ENCODE data around the gene SLC22A23. TPM values are rescaled to one million over a fixed set of nuclear protein-coding genes. Genes with fewer than 3 reads are reported as not detected.

SLC22A23 gene
- total RNA-seq, 1 donor from 2014 or later: 19.2 TPM

- Histone ChIP-seq H3K27ac (no peak overlapping the region), H3K9me3 (no peaks in the 10 kb centered on the region), H3K4me1 (peaks cover 9% of the 10 kb centered on the region), H3K27me3 (no peaks in the 10 kb centered on the region), H3K4me3 (no peak overlapping the region), H3K36me3 (no peaks in the 10 kb centered on the region)
- ATAC-seq (no peak), DNase-seq (no peak)
- intact Hi-C loops (cut with DNase I): no loop called here
- no peak for TF ChIP-seq CTCF (IDR thresholded peaks at IDR 0.05)
Observed at GRCh38 chr6:3417473-3417872, 39.4 kb downstream of the SLC22A23 start.

- H3K9me3 ChIP-seq: no peaks in the 10 kb centered on the region
- H3K27me3 ChIP-seq: no peaks in the 10 kb centered on the region
- no peak overlapping the region for H3K27ac ChIP-seq
- ATAC-seq: no peak
- no peaks in the 10 kb centered on the region for H3K36me3 ChIP-seq
- TF ChIP-seq CTCF (IDR thresholded peaks at IDR 0.05): no peak
- DNase-seq: no peak
- intact Hi-C loops (cut with DNase I): no loop called here
- H3K4me3 ChIP-seq: no peak overlapping the region
- H3K4me1 ChIP-seq: peaks cover 16% of the 10 kb centered on the region
Observed at GRCh38 chr6:3415490-3415889, 41.4 kb downstream of the SLC22A23 start.

- ATAC-seq (no peak), DNase-seq (no peak)
- intact Hi-C loops (cut with DNase I): no loop called here
- peaks cover 20% of the 10 kb centered on the region for H3K4me1 ChIP-seq
- no peaks in the 10 kb centered on the region for H3K36me3 ChIP-seq
- no peak overlapping the region for H3K4me3 ChIP-seq
- TF ChIP-seq CTCF (IDR thresholded peaks at IDR 0.05): no peak
- no peaks in the 10 kb centered on the region for H3K9me3 ChIP-seq
- H3K27me3 ChIP-seq: no peaks in the 10 kb centered on the region
- H3K27ac ChIP-seq: no peak overlapping the region
Observed at GRCh38 chr6:3415082-3415453, 41.8 kb downstream of the SLC22A23 start.

- Histone ChIP-seq H3K27me3 (no peaks in the 10 kb centered on the region), H3K4me3 (no peak overlapping the region), H3K4me1 (peaks cover 24% of the 10 kb centered on the region), H3K27ac (no peak overlapping the region), H3K9me3 (no peaks in the 10 kb centered on the region), H3K36me3 (no peaks in the 10 kb centered on the region)
- DNase-seq: no peak
- peak; percentile 57 for ATAC-seq
- TF ChIP-seq CTCF (IDR thresholded peaks at IDR 0.05): no peak
- intact Hi-C loops (cut with DNase I): no loop called here
Observed at GRCh38 chr6:3414327-3415081, 42.3 kb downstream of the SLC22A23 start.

- intact Hi-C loops (cut with DNase I): no loop called here
Observed at GRCh38 chr6:3413592-3413991, 43.3 kb downstream of the SLC22A23 start.

More at GRCh38 chr6:3413592-3413991, 43.3 kb downstream of the SLC22A23 start:
- Histone ChIP-seq H3K27ac (no peak overlapping the region), H3K4me3 (no peak overlapping the region), H3K9me3 (no peaks in the 10 kb centered on the region), H3K27me3 (no peaks in the 10 kb centered on the region), H3K4me1 (peaks cover 29% of the 10 kb centered on the region), H3K36me3 (no peaks in the 10 kb centered on the region)
- ATAC-seq (no peak), DNase-seq (no peak)
- no peak for TF ChIP-seq CTCF (IDR thresholded peaks at IDR 0.05)
